Coronary artery (tissue), 2 donors: ENCODE measurements around the gene CYP27A1.

Source experiments
- DNase-seq: peaks from one replicate; pipeline ENCODE4 v3.0.0-alpha.2; 2017; ENCODE audit warnings: low spot score
- H3K27ac ChIP-seq, 2 donors: fragments of 200-600 bp; sonication (generic); one replicate each; pipeline ENCODE4 v1.5.1; 2016 to 2019
- H3K4me3 ChIP-seq: fragments of 200-600 bp; sonication (generic); 2 replicates; pipeline ENCODE4 v1.5.1; 2016; ENCODE audit warnings: mild to moderate bottlenecking, moderate library complexity
- CTCF ChIP-seq: fragments of 200-600 bp; sonication (generic); IDR thresholded peaks from one replicate; pipeline ENCODE4 v1.5.1; 2019; ENCODE audit warnings: antibody characterized with exemption

CYP27A1 gene

DNA sequence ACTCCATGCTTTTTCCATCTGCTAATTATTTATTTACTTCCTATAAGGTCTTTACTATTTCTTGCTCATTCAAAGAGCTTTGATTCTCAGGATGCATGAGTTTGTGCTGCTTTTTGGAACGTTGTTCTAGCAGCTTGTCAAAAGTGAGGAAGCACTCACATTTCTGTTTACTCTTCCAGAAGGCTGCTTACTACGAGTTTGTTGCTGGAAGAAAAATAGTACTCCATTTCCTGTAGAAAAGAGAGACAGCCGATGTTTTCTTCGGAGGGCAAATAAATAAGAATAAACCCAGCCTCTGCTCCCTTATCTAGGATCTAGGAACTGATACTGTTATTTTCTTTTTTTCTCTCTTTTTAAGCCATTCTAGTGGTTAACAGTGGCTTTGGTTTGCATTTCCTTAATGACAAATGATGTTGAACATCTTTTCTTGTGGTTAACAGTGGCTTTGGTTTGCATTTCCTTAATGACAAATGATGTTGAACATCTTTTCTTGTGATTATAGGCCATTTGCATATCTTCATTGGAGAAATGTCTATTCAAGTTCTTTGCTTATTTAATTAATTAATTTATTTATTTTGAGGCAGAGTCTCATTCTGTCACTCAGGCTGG is 20.5 kb downstream of the CYP27A1 start:
- TF ChIP-seq CTCF: no peak
- Histone ChIP-seq H3K27ac (peak overlapping the region in 1 of 2 donors; percentile 9), H3K4me3 (no peak overlapping the region)
- DNase-seq: no peak

DNA sequence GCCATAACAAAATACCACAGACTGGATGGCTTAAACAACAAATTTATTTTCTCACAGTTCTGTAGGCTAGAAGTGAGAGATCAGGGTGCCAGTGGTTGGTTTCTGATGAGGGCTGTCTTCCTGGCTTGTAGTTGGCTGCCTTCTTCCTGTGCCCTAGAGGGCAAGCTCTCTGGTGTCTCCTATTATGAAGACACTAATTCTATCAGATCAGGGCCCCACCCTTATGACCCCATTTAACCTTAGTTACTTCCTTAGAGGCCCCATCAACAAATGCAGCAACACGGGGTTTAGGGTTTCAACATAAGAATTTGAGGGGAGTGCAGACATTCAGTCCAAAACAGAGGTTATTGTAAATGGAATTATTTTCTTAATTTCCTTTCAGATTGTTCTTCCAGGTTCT is 22.9 kb downstream of the CYP27A1 start:
- Histone ChIP-seq H3K27ac (no peak overlapping the region), H3K4me3 (no peak overlapping the region)
- no peak for DNase-seq
- TF ChIP-seq CTCF: no peak

- H3K4me3 ChIP-seq: no peak overlapping the region
- no peak for DNase-seq
- H3K27ac ChIP-seq: peak overlapping the region; percentile 80 to 87
- TF ChIP-seq CTCF: no peak
Measured at GRCh38 chr2:218805627-218806026, 23.7 kb downstream of the CYP27A1 start.

DNA sequence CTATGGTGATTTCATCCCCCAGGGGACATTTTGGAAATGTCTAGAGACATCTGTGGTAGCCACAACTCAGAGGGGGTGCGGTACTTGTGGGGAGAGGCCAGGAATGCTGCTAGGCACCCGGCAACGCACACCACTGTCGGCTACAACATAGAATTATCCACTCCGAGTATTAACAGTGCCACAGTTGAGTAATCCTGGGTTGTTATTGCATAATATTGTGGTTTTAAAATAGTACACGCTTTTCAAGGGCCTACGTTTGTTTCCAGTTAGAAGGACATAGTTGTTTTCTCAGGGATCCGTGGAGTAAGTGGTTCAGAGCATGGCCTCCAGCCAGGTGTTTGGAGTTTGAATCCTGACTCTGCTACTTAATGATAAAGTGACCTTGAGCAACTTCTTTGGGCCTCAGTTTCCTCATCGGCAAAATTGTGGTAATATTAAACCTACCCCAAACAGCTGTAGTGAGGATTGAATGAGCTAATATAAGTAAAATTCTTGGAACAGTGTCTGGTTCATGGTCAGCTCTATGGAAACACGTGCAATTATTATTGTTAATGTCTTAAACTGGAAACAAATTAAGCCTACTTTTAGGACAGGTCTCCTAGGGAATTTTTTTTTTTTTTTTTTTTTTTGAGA is 24.5 kb downstream of the CYP27A1 start:
- Histone ChIP-seq H3K4me3 (peak overlapping the region; percentile 11), H3K27ac (peak overlapping the region; percentile 80 to 87)
- TF ChIP-seq CTCF: no peak
- DNase-seq: peak; percentile 93

DNA sequence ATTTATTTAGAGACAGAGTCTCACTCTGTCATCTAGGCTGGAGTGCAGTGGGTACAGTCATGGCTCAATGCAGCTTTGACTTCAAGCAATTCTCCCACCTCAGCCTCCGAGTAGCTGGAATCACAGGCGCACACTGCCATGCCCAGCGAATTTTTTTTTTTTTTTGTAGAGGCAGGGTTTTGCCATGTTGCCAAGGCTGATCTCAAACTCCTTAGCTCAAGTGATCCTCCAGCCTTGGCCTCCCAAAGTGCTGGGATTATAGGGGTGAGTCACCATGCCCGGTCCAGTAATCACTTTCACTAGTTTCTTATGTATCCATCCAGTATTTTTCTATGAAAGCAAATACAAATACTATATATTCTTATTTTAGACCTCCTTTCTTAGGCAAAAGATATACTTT is 25.7 kb downstream of the CYP27A1 start:
- no peak overlapping the region for H3K4me3 ChIP-seq
- no peak for TF ChIP-seq CTCF
- H3K27ac ChIP-seq: peak overlapping the region; percentile 80 to 87
- no peak for DNase-seq

- no peak for TF ChIP-seq CTCF
- no peak overlapping the region for H3K4me3 ChIP-seq
- no peak for DNase-seq
- no peak overlapping the region for H3K27ac ChIP-seq
Measured at GRCh38 chr2:218809515-218809914, 27.6 kb downstream of the CYP27A1 start.

DNA sequence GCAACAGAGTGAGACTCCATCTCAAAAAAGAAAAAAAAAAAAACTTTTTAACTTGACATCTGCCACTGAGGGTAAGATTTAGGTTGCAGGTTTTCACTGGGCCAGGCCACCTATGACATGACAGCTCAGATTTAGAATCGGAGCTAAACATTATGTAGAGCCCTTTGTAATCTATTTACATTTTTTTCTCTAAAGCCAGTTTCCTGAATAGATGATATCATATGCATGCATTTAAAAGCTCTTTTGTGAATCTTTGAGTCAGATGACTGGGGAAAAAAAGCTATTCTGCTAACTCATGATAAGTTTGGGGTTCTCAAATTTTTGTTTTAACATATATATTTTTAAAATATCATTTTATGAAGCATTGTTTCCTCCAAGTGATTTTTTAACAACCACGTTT is 28.3 kb downstream of the CYP27A1 start:
- no peak for DNase-seq
- H3K27ac ChIP-seq: no peak overlapping the region
- H3K4me3 ChIP-seq: no peak overlapping the region
- no peak for TF ChIP-seq CTCF
